Memory B cell (primary cell): ENCODE data around the gene CCNB2.
A peak's percentile ranks its signal among the peaks of the same experiment; 100 is the strongest.
"Not testable (repeated sequence)": the region's sequence is repeated elsewhere in the genome, so short reads cannot be mapped to it uniquely, and the experiment has no call there.

Source experiments
- ATAC-seq: fragments of 150-1000 bp; cut with Tn5 transposase; 2 replicates; pipeline ENCODE4 v1.10.0; 2021; ENCODE audit warnings: low read depth, mild to moderate bottlenecking, moderate library complexity
- DNase-seq, 2 donors: peaks; one replicate each; pipeline ENCODE4 v3.0.0; 2022; ENCODE audit warnings: low spot score in 2 of 2
- H3K27ac Mint-ChIP-seq: one replicate; pipeline ENCODE4 v1.8.0; 2022; ENCODE audit warnings: mild to moderate bottlenecking, moderate library complexity, mixed read lengths
- H3K27me3 Mint-ChIP-seq: one replicate; pipeline ENCODE4 v1.8.0; 2022; ENCODE audit warnings: mixed read lengths
- H3K36me3 Mint-ChIP-seq: one replicate; pipeline ENCODE4 v1.8.0; 2022; ENCODE audit warnings: mild to moderate bottlenecking, mixed read lengths
- H3K4me1 Mint-ChIP-seq: one replicate; pipeline ENCODE4 v1.8.0; 2022; ENCODE audit warnings: mixed read lengths
- H3K4me3 Mint-ChIP-seq: one replicate; pipeline ENCODE4 v1.8.0; 2022; ENCODE audit warnings: mild to moderate bottlenecking, moderate library complexity, mixed read lengths
- H3K9me3 Mint-ChIP-seq: one replicate; pipeline ENCODE4 v1.8.0; 2022; ENCODE audit warnings: mixed read lengths

The CCNB2 gene

DNA sequence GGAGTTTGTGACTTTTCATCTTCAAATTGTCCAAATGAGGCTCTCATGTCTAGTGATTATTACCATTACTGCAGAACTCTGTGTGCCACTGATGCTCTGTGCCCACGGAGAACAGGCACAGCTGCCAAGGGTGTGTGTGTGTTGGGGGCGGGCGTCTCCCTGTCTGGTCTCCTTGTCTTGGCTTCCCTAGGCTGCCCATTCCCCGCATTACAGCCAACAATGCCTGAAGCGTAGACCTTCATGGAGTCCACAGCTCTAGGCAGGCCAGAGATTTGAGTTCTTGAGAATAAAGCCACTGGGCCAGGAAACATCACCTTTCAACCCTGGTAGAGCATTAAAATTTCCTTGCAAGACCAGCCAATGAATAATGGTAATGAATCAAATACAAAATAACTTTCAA is 42.7 kb downstream of the CCNB2 start:
- Mint-ChIP-seq H3K4me1 (no peaks in the 10 kb centered on the region), H3K27me3 (no peaks in the 10 kb centered on the region), H3K36me3 (peaks cover 9% of the 10 kb centered on the region), H3K27ac (no peak overlapping the region), H3K9me3 (no peaks in the 10 kb centered on the region), H3K4me3 (no peak overlapping the region)
- ATAC-seq: no peak
- no peak for DNase-seq

DNA sequence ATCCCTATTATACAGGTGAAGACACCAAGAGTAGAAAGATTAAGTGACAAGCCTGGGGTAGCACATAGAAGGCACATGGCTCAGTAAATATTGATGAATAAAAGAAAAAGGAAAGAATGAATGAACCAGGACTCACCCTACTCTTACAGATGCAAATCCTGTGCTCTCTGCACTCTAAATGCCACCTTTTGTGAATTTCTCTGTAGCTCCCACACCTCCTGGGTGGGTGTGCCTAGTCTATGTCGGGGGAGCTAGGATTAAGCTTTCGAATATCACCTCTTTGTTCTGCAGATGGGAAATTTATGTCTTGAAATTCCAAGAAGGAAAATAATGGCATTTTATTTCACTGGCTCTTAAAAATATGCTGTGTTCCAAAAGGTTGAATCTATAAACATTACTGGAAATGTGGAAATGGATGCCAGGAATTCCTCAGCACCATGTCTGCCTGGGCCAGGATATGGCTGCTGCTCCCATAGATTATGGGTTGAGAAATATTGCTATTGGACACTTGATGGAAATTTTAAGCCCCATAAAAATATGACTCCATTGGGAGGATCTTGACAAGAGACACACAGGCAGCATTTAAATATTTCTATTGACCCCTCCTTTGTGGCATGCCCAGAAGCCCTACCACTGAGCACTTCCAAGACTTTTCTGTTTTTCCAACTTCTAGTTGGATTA is 43.3 kb downstream of the CCNB2 start:
- Mint-ChIP-seq H3K36me3 (peaks cover 13% of the 10 kb centered on the region), H3K27ac (no peak overlapping the region)

GRCh38 chr15:59150185-59150584 is 45.2 kb downstream of the CCNB2 start:
- no peak overlapping the region for H3K27ac Mint-ChIP-seq
- no peaks in the 10 kb centered on the region for H3K4me1 Mint-ChIP-seq
- DNase-seq: no peak
- no peaks in the 10 kb centered on the region for H3K9me3 Mint-ChIP-seq
- H3K27me3 Mint-ChIP-seq: no peaks in the 10 kb centered on the region
- no peak for ATAC-seq
- H3K36me3 Mint-ChIP-seq: peaks cover 16% of the 10 kb centered on the region
- no peak overlapping the region for H3K4me3 Mint-ChIP-seq

More for the DNA sequence above, 43.3 kb downstream of the CCNB2 start:
- ATAC-seq: no peak
- Mint-ChIP-seq H3K4me3 (no peak overlapping the region), H3K9me3 (no peaks in the 10 kb centered on the region), H3K27me3 (no peaks in the 10 kb centered on the region), H3K4me1 (no peaks in the 10 kb centered on the region)
- DNase-seq: no peak

DNA sequence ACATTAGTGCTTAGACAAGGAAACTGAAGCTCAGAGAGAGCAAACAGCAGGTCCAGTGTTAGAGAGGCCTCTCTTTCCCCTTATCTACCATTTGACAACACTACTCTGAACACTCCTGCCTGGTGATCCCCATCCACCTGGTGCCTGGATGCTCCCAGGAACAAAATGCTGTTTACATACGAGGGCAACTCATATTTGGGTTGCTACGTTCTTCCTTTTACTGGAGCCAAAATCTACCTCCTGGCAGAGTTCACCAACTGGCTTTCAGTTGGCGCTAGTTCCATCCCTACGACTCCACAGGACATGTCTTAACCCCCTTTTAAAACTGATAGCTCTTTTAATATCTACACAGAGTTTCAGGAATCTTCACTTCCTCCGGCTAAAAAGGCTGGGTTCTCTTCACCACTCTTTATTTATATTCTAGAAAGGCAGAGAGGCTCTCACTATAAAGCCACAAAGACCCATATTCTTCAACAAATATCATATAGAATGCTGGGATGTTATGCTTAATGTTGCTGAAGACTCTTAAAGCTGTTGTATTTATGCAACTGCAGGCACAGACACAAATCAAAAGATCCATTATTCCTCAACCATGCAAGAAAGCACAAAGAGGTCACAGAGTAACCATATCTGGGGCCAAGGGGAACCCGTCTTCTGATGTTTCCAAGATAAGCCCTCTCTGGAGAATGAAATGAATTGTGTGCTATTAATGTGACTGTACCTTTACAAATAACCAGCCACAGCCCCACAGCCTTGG is 47.9 kb downstream of the CCNB2 start:
- no peak for DNase-seq
- Mint-ChIP-seq H3K4me1 (no peaks in the 10 kb centered on the region), H3K4me3 (no peak overlapping the region), H3K9me3 (no peaks in the 10 kb centered on the region), H3K27me3 (no peaks in the 10 kb centered on the region), H3K27ac (peak overlapping the region; percentile 31), H3K36me3 (peaks cover 21% of the 10 kb centered on the region)
- ATAC-seq: no peak

- no peak overlapping the region for H3K4me3 Mint-ChIP-seq
- H3K27me3 Mint-ChIP-seq: no peaks in the 10 kb centered on the region
- H3K27ac Mint-ChIP-seq: peak overlapping the region; percentile 31
- H3K36me3 Mint-ChIP-seq: peaks cover 24% of the 10 kb centered on the region
- no peak for ATAC-seq
- H3K4me1 Mint-ChIP-seq: no peaks in the 10 kb centered on the region
- no peaks in the 10 kb centered on the region for H3K9me3 Mint-ChIP-seq
- DNase-seq: no peak
Measured at GRCh38 chr15:59153466-59153865, 48.5 kb downstream of the CCNB2 start.

DNA sequence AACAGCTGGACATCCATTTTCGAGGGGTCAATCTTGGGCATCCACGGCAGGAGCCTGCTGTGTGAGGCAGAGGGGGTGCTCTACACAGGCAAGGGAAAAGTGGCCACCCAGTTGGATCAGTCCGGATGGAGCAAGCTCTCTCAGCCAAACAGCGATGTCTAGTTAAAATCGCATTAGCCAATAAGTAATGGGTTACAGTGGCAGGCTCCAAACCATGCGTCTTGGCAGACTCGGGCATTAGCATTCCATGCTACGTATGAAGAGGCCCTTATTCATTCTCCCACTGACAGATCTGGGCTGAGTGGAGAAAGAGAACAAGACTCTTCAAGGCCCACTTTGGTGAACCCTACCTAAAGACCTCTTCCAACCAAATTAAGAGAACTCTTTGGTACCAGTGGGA is 49.3 kb downstream of the CCNB2 start:
- no peaks in the 10 kb centered on the region for H3K27me3 Mint-ChIP-seq
- no peaks in the 10 kb centered on the region for H3K4me1 Mint-ChIP-seq
- no peak overlapping the region for H3K4me3 Mint-ChIP-seq
- H3K27ac Mint-ChIP-seq: peak overlapping the region; percentile 14
- no peaks in the 10 kb centered on the region for H3K9me3 Mint-ChIP-seq
- no peak for DNase-seq
- no peak for ATAC-seq
- peaks cover 28% of the 10 kb centered on the region for H3K36me3 Mint-ChIP-seq

- no peaks in the 10 kb centered on the region for H3K4me1 Mint-ChIP-seq
- H3K27ac Mint-ChIP-seq: peak overlapping the region; percentile 35
- ATAC-seq (no peak), DNase-seq (no peak)
- H3K36me3 Mint-ChIP-seq: peaks cover 25% of the 10 kb centered on the region
- H3K27me3 Mint-ChIP-seq: no peaks in the 10 kb centered on the region
- H3K9me3 Mint-ChIP-seq: no peaks in the 10 kb centered on the region
- H3K4me3 Mint-ChIP-seq: no peak overlapping the region
Measured at GRCh38 chr15:59155431-59155830, 50.5 kb downstream of the CCNB2 start.

- no peaks in the 10 kb centered on the region for H3K27me3 Mint-ChIP-seq
- no peak for DNase-seq
- peaks cover 23% of the 10 kb centered on the region for H3K36me3 Mint-ChIP-seq
- no peak overlapping the region for H3K27ac Mint-ChIP-seq
- H3K4me3 Mint-ChIP-seq: no peak overlapping the region
- H3K9me3 Mint-ChIP-seq: no peaks in the 10 kb centered on the region
- no peak for ATAC-seq
- H3K4me1 Mint-ChIP-seq: no peaks in the 10 kb centered on the region
Measured at GRCh38 chr15:59157396-59157795, 52.5 kb downstream of the CCNB2 start.

DNA sequence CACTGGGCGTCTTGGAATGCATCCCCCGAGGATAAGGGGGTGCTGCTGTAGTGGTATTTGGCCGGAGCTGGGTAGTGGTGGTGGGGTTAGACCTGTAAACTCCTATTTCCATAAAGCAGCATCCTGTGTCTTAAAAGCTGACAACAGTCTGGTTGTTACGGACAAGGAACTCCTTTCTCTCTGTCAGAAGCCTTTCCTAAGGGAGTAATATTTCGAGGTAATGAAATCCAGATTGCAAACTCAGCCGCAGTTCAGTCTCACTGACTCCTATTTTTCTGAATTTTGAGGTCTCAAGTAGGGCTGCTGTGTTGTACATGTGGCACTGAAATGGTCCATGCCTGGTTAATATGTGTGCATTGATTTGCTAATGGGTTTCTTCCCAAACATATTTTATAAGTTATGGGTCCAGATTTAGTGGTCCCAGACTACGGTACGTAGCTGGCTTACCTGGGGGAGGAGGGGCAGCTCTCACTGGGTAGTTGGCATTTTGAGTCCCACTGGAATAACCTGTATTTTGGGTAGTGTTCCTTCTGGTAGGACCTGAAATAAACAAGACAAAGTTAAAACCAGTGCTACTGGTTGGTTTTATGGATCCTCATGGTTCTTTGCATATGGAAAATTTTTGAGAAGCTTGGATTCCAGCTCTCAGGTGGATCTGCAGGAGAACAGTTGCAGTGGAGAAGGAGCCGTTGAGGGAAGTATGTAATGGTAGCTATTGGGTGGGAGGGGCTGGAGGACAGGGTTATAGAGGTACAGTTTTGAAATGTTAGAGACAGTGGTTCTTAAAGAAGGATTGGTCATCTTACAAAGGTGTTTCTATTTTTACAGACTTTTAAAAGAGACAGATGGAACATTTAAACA is 53.1 kb downstream of the CCNB2 start:
- Mint-ChIP-seq H3K4me1 (no peaks in the 10 kb centered on the region), H3K4me3 (no peak overlapping the region), H3K36me3 (peaks cover 18% of the 10 kb centered on the region), H3K9me3 (no peaks in the 10 kb centered on the region), H3K27ac (peak overlapping the region; percentile 68), H3K27me3 (no peaks in the 10 kb centered on the region)
- no peak for DNase-seq
- ATAC-seq: no peak

- Mint-ChIP-seq H3K9me3 (no peaks in the 10 kb centered on the region), H3K27ac (peak overlapping the region; percentile 68), H3K4me1 (no peaks in the 10 kb centered on the region), H3K27me3 (no peaks in the 10 kb centered on the region), H3K36me3 (peaks cover 15% of the 10 kb centered on the region), H3K4me3 (no peak overlapping the region)
- ATAC-seq (no peak), DNase-seq (no peak)
Measured at GRCh38 chr15:59158701-59159034, 53.7 kb downstream of the CCNB2 start.

GRCh38 chr15:59159210-59159609 is 54.3 kb downstream of the CCNB2 start:
- no peak overlapping the region for H3K4me3 Mint-ChIP-seq
- no peak overlapping the region for H3K27ac Mint-ChIP-seq
- H3K9me3 Mint-ChIP-seq: no peaks in the 10 kb centered on the region
- peaks cover 15% of the 10 kb centered on the region for H3K36me3 Mint-ChIP-seq
- DNase-seq (no peak), ATAC-seq (no peak)
- no peaks in the 10 kb centered on the region for H3K4me1 Mint-ChIP-seq
- H3K27me3 Mint-ChIP-seq: no peaks in the 10 kb centered on the region

DNA sequence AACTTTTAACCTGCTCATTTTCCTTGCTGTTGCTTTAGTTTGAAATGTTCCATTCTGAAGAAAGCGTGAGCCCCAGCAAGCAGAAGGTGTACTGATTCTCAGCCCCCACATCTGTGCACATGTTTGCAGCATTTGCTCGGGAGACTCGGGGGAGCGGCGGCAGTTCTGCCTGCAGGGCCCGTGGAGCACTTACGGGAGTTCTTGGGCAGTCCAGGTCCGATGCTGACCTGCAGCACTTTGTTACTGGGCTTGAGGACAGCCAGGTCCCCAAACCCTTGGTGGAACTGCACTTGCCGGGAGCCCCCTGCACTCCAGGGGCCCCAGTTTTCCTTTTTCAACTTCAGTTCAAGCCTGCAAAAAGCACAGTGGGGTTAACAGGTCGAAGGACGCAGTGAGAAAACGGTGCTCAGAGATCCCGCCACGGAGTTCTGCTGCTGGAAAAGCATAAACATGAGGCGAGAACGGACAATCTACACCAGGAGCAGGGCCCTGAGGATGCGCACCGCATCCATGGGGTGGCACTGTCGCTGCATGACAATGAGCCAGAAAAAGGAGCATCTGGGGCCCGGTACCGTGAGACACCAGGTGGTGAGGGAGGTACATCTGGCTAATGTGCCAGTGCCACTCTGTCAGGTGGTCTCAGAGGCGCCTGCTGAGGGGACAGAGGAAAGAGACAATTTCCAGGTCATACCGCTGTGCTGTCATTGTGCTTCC is 56.1 kb downstream of the CCNB2 start:
- H3K4me1 Mint-ChIP-seq: no peaks in the 10 kb centered on the region
- peaks cover 15% of the 10 kb centered on the region for H3K36me3 Mint-ChIP-seq
- no peaks in the 10 kb centered on the region for H3K9me3 Mint-ChIP-seq
- ATAC-seq (peak; percentile 44), DNase-seq (no peak)
- no peak overlapping the region for H3K27ac Mint-ChIP-seq
- no peak overlapping the region for H3K4me3 Mint-ChIP-seq
- no peaks in the 10 kb centered on the region for H3K27me3 Mint-ChIP-seq

- DNase-seq, H3K27ac Mint-ChIP-seq, H3K4me1 Mint-ChIP-seq, H3K9me3 Mint-ChIP-seq, ATAC-seq, H3K4me3 Mint-ChIP-seq, H3K27me3 Mint-ChIP-seq: not testable (repeated sequence)
- peaks cover 14% of the 10 kb centered on the region for H3K36me3 Mint-ChIP-seq
Measured at GRCh38 chr15:59162080-59162479, 57.1 kb downstream of the CCNB2 start.

DNA sequence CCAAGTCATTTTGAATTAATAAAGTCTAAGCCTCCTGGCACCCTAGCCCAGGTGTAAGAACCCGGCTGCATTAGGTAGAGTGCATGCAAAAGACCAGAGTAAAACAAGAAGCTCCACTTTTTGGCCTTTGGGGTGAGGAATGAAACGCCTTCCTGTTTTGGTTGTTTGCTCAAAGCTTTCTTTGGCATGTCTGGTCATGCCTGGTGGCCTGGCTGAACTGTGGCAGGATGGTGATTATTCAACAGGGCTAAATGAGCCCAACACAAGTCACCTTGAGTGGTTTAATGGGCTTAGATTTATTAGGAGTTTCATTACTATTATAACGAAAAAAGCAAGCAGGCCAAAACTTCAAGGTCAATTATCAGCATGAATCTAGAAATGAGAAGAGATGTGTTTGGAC is 60.8 kb downstream of the CCNB2 start:
- Mint-ChIP-seq H3K4me3 (no peak overlapping the region), H3K36me3 (peaks cover 6% of the 10 kb centered on the region), H3K4me1 (no peaks in the 10 kb centered on the region), H3K27ac (peak overlapping the region; percentile 1), H3K9me3 (no peaks in the 10 kb centered on the region), H3K27me3 (no peaks in the 10 kb centered on the region)
- peak; percentile 44 for ATAC-seq
- no peak for DNase-seq
